MM.1S (cell line): ENCODE measurements around the gene C21orf58.

Experiments used
- CTCF ChIP-seq: fragments of 300-600 bp; sonication (generic); IDR thresholded peaks from 2 replicates; pipeline ENCODE4 v1.5.1; 2016; ENCODE audit warnings: antibody characterized with exemption, low read length, mixed read lengths
- EZH2 ChIP-seq: fragments of 300-600 bp; sonication (generic); optimal IDR thresholded peaks from 2 replicates; pipeline ENCODE3; 2017; ENCODE audit warnings: low read depth, mild to moderate bottlenecking, antibody characterized with exemption, low read length, mixed read lengths
- EZH2phosphoT487 ChIP-seq: fragments of 300-600 bp; sonication (generic); IDR thresholded peaks from 2 replicates; pipeline ENCODE4 v1.6.1; 2018; ENCODE audit warnings: antibody characterized with exemption, low read length

GRCh38 chr21:46256501-46256994 lies 67.1 kb downstream of the C21orf58 start:
- no peak for TF ChIP-seq CTCF
- no peak for TF ChIP-seq EZH2phosphoT487
- TF ChIP-seq EZH2 = no peak
